Gastrocnemius medialis (tissue), 4 donors: ENCODE measurements around the gene MLST8. TPM values are rescaled to one million over a fixed set of nuclear protein-coding genes. Genes with fewer than 3 reads are reported as not detected.

ENCODE experiments used
- ATAC-seq, 2 donors: fragments of 150-250 bp; one replicate each; pipeline ENCODE4 v1.9.1; 2016
- DNase-seq, 2 donors: peaks; one replicate each; pipeline ENCODE4 v3.0.0-alpha.2; 2019
- H3K27ac ChIP-seq, 4 donors: fragments of 200-600 bp; sonication (generic); 1 replicate in 1 of 4; 2 replicates in 3 of 4; pipeline ENCODE4 v1.5.1; 2016 to 2018; ENCODE audit warnings: mild to moderate bottlenecking in 2 of 4, moderate library complexity in 1 of 4
- H3K27me3 ChIP-seq, 3 donors: fragments of 200-600 bp; sonication (generic) in 2 of 3; 1 replicate in 1 of 3; 2 replicates in 2 of 3; pipeline versions ENCODE4 v1.5.1 to v1.6.0; 2016 to 2019; ENCODE audit warnings: mild to moderate bottlenecking in 1 of 3, moderate library complexity in 1 of 3
- H3K36me3 ChIP-seq, 2 donors: fragments of 200-600 bp; sonication (generic) in 1 of 2; one replicate each; pipeline ENCODE4 v1.5.1; 2017 to 2018
- H3K4me1 ChIP-seq, 2 donors: fragments of 200-600 bp; sonication (generic) in 1 of 2; one replicate each; pipeline ENCODE4 v1.5.1; 2016 to 2017; ENCODE audit warnings: mild to moderate bottlenecking in 2 of 2
- H3K4me3 ChIP-seq, 4 donors: fragments of 200-600 bp; sonication (generic) in 3 of 4; 1 replicate in 1 of 4; 2 replicates in 3 of 4; pipeline ENCODE4 v1.5.1; 2016 to 2019; ENCODE audit warnings: mild to moderate bottlenecking in 2 of 4
- H3K9me3 ChIP-seq, 3 donors: fragments of 200-600 bp; sonication (generic) in 2 of 3; 1 replicate in 1 of 3; 2 replicates in 2 of 3; pipeline ENCODE4 v1.5.1; 2016 to 2019
- POLR2A ChIP-seq, 2 donors: fragments of 450-650 bp; IDR thresholded peaks; one replicate each; pipeline ENCODE4 v1.6.1; 2017; ENCODE audit warnings: antibody characterized with exemption in 2 of 2, mild to moderate bottlenecking in 2 of 2, moderate library complexity in 2 of 2
- in situ Hi-C, 4 donors: fragments of 200-750 bp; cut with MboI; loops; one replicate each; pipeline versions ENCODE4 v1.15.0 to v1.8.0; 2017; ENCODE audit warnings: low sequenced_read_pairs in 4 of 4
- intact Hi-C: fragments of 100-400 bp; cut with DNase I; formaldehyde crosslinking; loops from one replicate; pipeline ENCODE4 v1.15.1; 2023; ENCODE audit warnings: low total_unique reads
- total RNA-seq, 4 donors: library from RNA; depleted of rRNA; stranded (reverse); fragments of >200 nt; gene quantifications; one replicate each; pipeline versions ENCODE4 v1.1.0 to v1.2.3, GENCODE V29; 2016
- TF ChIP-seq, protein P1 (sequence below), 5 experiments: fragments of 450-650 bp in 3 of 5; fragments of 200-600 bp in 2 of 5; sonication (generic) in 2 of 5; IDR thresholded peaks in 4 of 5; conservative IDR thresholded peaks in 1 of 5; 1 replicate in 4 of 5; 2 replicates in 1 of 5; pipeline ENCODE4 v1.5.1; 2016 to 2019; ENCODE audit warnings: antibody characterized with exemption in 5 of 5, mild to moderate bottlenecking in 3 of 5, moderate library complexity in 3 of 5

MLST8 gene
- total RNA-seq, 4 donors from 2014 or later: 40.3 to 77.0 (median 73.5) TPM

DNA sequence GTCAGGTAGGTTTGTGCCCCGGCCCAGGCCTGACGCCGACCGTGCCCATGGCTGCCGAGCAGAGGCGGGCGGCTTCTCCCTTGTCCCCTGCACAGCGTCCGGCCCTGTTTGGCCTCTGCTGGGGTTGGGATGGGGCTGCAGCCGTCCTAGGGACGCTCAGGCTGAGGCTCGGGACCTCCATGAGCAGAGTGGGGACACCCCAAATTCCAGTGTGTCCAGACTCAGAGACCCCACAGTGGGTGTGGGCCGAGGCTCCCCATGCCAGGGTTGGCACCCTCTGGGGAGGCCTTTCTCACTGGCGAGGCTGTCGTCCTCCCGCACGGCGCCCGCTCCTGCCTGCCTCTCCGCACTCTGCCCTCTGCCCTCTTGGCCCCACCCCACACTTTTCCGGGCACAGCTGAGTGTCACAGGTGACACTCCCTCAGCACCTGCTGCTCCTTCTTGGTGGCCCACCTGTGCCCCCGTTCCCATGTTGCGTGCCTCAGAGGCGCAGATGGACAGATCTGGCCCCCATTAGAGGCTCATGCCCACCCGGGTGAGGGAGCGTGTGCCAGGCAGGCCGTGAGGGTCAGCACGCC lies 33.6 kb upstream of the MLST8 start:
- Histone ChIP-seq H3K36me3 (peaks cover 0 to 56% of the 10 kb centered on the region in 2 donors), H3K4me3 (no peak overlapping the region), H3K4me1 (peaks cover 0 to 6% of the 10 kb centered on the region in 2 donors), H3K27me3 (no peaks in the 10 kb centered on the region), H3K9me3 (no peaks in the 10 kb centered on the region), H3K27ac (no peak overlapping the region)
- in situ Hi-C loops (no loop called here), intact Hi-C loops (no loop called here)
- ATAC-seq: no peak
- DNase-seq: no peak
- TF ChIP-seq POLR2A (IDR thresholded peaks at IDR 0.05): no peak
- TF ChIP-seq, protein P1, sequence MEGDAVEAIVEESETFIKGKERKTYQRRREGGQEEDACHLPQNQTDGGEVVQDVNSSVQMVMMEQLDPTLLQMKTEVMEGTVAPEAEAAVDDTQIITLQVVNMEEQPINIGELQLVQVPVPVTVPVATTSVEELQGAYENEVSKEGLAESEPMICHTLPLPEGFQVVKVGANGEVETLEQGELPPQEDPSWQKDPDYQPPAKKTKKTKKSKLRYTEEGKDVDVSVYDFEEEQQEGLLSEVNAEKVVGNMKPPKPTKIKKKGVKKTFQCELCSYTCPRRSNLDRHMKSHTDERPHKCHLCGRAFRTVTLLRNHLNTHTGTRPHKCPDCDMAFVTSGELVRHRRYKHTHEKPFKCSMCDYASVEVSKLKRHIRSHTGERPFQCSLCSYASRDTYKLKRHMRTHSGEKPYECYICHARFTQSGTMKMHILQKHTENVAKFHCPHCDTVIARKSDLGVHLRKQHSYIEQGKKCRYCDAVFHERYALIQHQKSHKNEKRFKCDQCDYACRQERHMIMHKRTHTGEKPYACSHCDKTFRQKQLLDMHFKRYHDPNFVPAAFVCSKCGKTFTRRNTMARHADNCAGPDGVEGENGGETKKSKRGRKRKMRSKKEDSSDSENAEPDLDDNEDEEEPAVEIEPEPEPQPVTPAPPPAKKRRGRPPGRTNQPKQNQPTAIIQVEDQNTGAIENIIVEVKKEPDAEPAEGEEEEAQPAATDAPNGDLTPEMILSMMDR (IDR thresholded peaks at IDR 0.05 in 4 of 5, conservative IDR thresholded peaks at IDR 0.05 in 1 of 5): no peak

DNA sequence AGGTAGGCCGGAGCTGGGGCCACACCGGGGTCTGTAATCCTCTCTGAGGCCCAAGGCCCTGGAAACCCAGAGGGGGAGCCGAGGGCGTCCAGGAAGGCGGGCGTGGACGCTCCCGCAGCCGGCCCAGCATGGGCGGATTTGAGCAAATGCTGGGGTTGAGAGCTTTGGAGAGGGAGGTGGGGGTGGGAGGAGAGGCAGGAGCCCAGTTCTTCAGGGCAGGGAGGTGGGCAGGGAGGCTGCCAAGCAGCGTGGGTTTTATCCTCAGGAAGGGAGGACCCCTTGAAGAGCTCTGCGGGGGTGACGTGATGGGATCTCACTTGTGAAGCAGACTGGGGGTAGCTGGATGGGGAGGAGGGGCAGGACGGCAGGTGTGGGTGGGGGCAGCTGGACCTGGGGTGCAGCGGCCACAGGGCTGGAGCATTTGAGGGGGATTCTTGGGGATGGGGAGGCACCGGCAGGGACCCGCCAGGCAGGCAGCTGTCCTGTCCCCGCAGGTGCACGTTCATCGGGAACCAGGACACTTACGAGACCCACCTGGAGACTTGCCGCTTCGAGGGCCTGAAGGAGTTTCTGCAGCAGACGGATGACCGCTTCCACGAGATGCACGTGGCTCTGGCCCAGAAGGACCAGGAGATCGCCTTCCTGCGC lies 32.4 kb upstream of the MLST8 start:
- Histone ChIP-seq H3K27ac (no peak overlapping the region), H3K4me3 (no peak overlapping the region), H3K27me3 (no peaks in the 10 kb centered on the region), H3K9me3 (no peaks in the 10 kb centered on the region), H3K36me3 (peaks cover 0 to 60% of the 10 kb centered on the region in 2 donors), H3K4me1 (peaks cover 0 to 6% of the 10 kb centered on the region in 2 donors)
- in situ Hi-C loops (no loop called here), intact Hi-C loops (no loop called here)
- TF ChIP-seq, protein P1 (IDR thresholded peaks at IDR 0.05 in 4 of 5, conservative IDR thresholded peaks at IDR 0.05 in 1 of 5): no peak
- TF ChIP-seq POLR2A (IDR thresholded peaks at IDR 0.05): no peak
- ATAC-seq (no peak), DNase-seq (no peak)

DNA sequence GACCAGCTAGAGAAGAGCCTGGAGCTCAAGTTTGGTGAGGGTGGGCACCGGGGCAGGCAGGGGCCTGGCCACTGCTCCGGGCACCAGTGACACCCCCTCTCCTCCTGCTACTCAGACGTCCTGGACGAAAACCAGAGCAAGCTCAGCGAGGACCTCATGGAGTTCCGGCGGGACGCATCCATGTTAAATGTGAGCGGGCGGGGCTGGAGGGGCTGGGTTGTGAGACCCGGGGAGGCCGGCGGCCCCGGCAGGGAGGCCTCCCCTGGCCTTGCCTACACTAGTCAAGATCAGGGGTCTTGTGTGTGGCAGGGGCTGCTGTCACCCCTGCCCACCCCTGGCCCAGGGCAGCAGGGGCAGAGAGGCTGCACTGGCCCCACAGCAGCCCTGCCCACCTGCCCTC lies 31.9 kb upstream of the MLST8 start:
- ATAC-seq: no peak
- DNase-seq: no peak
- in situ Hi-C loops (no loop called here), intact Hi-C loops (no loop called here)
- no peaks in the 10 kb centered on the region for H3K9me3 ChIP-seq
- no peak overlapping the region for H3K27ac ChIP-seq
- H3K27me3 ChIP-seq: no peaks in the 10 kb centered on the region
- H3K4me3 ChIP-seq: no peak overlapping the region
- H3K36me3 ChIP-seq: peaks cover 0 to 60% of the 10 kb centered on the region in 2 donors
- TF ChIP-seq, protein P1 (IDR thresholded peaks at IDR 0.05 in 4 of 5, conservative IDR thresholded peaks at IDR 0.05 in 1 of 5): no peak
- no peak for TF ChIP-seq POLR2A (IDR thresholded peaks at IDR 0.05)
- peaks cover 0 to 6% of the 10 kb centered on the region in 2 donors for H3K4me1 ChIP-seq

DNA sequence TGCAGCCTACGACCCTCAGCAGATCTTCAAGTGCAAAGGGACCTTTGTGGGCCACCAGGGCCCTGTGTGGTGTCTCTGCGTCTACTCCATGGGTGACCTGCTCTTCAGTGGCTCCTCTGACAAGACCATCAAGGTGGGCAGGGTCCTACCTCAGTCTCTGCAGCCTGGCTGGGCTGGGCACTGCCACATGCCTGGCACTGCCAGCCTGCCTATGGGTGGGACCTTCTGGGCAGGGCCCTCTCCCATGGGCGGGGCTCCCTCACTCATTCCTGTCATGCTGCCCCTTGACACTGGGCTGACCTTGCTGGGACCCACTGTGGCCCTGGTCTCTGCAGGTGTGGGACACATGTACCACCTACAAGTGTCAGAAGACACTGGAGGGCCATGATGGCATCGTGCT lies 31.3 kb upstream of the MLST8 start:
- H3K4me3 ChIP-seq: no peak overlapping the region
- DNase-seq: no peak
- no peak for TF ChIP-seq POLR2A (IDR thresholded peaks at IDR 0.05)
- TF ChIP-seq, protein P1 (IDR thresholded peaks at IDR 0.05 in 4 of 5, conservative IDR thresholded peaks at IDR 0.05 in 1 of 5): no peak
- in situ Hi-C loops (no loop called here), intact Hi-C loops (no loop called here)
- H3K9me3 ChIP-seq: no peaks in the 10 kb centered on the region
- no peak for ATAC-seq
- H3K27me3 ChIP-seq: no peaks in the 10 kb centered on the region
- peaks cover 0 to 6% of the 10 kb centered on the region in 2 donors for H3K4me1 ChIP-seq
- peaks cover 0 to 60% of the 10 kb centered on the region in 2 donors for H3K36me3 ChIP-seq
- no peak overlapping the region for H3K27ac ChIP-seq
